GM18517 (cell line): ENCODE results near the gene GLIS1.

Experiments
- ATAC-seq: cut with Tn5 transposase; IDR thresholded peaks from one replicate; pipeline ENCODE4 v1.9.1; 2021; ENCODE audit warnings: mild to moderate bottlenecking, moderate library complexity; ENCODE audit not compliant: unreplicated experiment

The GLIS1 gene

GRCh38 chr1:53736290-53736689 lies 2.7 kb downstream of the GLIS1 start:
- no peak for ATAC-seq

- ATAC-seq, result no peak
Measured at GRCh38 chr1:53735681-53736080, 3.3 kb downstream of the GLIS1 start.

- ATAC-seq, result no peak
Measured at GRCh38 chr1:53735261-53735660, 3.7 kb downstream of the GLIS1 start.

GRCh38 chr1:53734650-53735211 lies 4.2 kb downstream of the GLIS1 start:
- ATAC-seq, result no peak

GRCh38 chr1:53733975-53734649 lies 4.9 kb downstream of the GLIS1 start:
- ATAC-seq, result no peak

GRCh38 chr1:53733447-53733931 lies 5.5 kb downstream of the GLIS1 start:
- ATAC-seq, result no peak

- no peak for ATAC-seq
Measured at GRCh38 chr1:53732912-53733317, 6.0 kb downstream of the GLIS1 start.

- no peak for ATAC-seq
Measured at GRCh38 chr1:53732409-53732808, 6.6 kb downstream of the GLIS1 start.

- ATAC-seq, result no peak
Measured at GRCh38 chr1:53731779-53732305, 7.1 kb downstream of the GLIS1 start.

- ATAC-seq, result no peak
Measured at GRCh38 chr1:53731043-53731600, 7.8 kb downstream of the GLIS1 start.

GRCh38 chr1:53730224-53730865 lies 8.6 kb downstream of the GLIS1 start:
- no peak for ATAC-seq

- ATAC-seq, result no peak
Measured at GRCh38 chr1:53729456-53730223, 9.3 kb downstream of the GLIS1 start.

- ATAC-seq, result no peak
Measured at GRCh38 chr1:53728702-53729455, 10.1 kb downstream of the GLIS1 start.

- no peak for ATAC-seq
Measured at GRCh38 chr1:53728196-53728595, 10.8 kb downstream of the GLIS1 start.

- no peak for ATAC-seq
Measured at GRCh38 chr1:53727461-53728092, 11.4 kb downstream of the GLIS1 start.

- ATAC-seq, result no peak
Measured at GRCh38 chr1:53726009-53726600, 12.9 kb downstream of the GLIS1 start.

GRCh38 chr1:53725238-53725689 lies 13.7 kb downstream of the GLIS1 start:
- ATAC-seq, result no peak

GRCh38 chr1:53722025-53722424 lies 16.9 kb downstream of the GLIS1 start:
- no peak for ATAC-seq

GRCh38 chr1:53721088-53721487 lies 17.9 kb downstream of the GLIS1 start:
- ATAC-seq, result no peak
